Stimulated activated CD8-positive, alpha-beta memory T cell treated with anti-CD3 and anti-CD28 coated beads, Interleukin-2, amount 100 ng/mL, for 48 hours (primary cell): ENCODE measurements around the gene SLC38A1.
"Not testable (repeated sequence)": the region's sequence is repeated elsewhere in the genome, so short reads cannot be mapped to it uniquely, and the experiment has no call there.

Source experiments
- DNase-seq, 2 donors: peaks; one replicate each; pipeline ENCODE4 v3.0.0-alpha.2; 2020; ENCODE audit warnings: low read depth in 2 of 2

SLC38A1 gene

DNA sequence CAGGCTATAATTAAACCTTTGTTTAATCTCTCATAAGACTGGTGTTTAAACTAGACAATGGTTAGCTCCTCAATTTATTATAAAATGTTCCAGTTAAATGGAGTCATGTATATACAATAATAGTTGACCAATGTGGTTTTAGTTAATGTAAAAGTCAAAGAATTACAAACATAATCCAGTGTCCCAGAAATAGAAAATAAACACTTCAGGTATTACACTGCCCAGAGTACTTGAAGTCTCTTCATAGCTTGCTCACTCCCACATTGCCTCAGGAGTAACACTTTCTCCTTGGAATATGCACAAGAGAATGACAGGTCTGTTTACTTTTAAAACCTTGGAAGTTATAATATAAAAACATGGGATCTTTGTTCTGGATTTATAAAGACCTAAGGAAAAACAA is 60.5 kb downstream of the SLC38A1 start:
- DNase-seq = no peak

DNA sequence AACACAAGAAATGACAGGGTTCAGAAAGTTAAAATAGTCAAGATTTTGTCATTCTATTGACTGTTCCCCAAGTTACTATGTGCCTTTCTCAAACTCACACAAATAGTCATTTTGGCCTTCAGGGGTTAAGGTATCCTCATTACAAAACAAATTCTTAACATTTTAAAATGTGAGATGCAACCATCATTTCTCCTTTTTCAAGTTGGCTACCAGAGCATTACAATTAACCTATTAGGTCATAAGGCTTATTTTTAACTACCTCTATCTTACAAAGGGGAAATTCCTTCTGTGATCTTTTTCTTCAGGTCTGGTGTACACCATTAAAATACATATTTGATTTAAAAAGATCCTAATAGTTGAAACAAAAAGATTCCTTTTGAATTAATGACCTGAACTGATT is 61.2 kb downstream of the SLC38A1 start:
- no peak for DNase-seq

DNA sequence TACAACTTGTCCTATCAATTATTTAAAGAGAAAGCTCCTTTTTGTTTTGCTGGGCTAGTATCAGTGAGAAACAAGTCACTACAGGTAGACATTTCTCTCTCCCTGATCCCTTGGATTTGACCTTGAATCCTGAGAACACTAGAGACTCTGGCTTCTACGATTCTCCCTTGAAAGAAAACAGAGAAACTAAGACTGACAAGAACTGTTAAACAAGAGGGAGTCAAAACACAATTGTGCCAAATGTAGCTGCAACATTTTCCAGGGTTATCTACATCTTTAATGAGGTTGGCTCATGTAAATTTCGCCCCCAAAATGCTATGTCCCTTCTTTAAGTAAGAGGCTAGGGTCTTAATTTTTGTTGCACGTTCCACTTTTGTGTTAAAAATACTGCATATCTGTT is 62.4 kb downstream of the SLC38A1 start:
- no peak for DNase-seq

DNA sequence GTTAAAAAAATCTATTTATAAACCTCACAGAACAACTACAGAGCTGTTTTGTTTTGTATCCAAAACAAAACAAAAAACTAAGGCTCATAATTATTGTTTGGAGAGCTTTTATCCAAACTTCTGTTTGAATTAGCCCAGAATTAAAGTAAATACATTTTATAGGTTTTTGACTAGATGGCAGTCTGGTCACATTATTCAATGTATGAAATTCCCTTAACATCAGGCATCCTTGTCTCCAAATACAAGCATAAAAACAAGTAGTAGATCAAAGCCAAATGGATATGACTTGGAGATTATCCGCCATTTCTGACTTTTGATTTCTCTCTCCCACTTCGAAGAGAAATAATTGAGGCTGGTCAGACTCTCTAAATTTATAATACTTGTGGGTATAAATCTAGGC is 63.5 kb downstream of the SLC38A1 start:
- DNase-seq = no peak

DNA sequence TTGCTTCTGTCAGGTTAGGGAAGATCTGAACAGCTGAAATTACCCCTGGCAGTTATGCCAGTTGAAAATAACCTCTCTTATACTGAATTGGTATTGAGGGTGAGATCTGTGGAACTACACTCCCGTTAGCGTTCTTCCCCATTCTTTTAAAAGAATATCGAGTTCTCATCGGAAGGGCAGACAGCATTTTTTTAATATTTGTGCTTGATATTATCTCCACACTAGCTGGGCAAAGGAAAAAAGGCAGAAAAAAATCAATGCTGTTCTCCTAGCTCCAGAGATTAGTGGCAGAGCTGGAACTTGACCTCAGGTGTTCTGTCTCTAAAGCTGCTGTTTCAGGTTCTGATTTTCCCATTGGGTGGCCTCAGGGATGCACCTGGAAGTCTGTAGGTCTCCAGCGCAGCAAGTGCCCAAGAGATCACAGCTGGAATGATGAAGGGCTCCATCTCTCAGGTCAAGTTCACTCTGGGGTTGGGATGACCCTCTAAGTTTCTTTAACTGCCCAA is 67.5 kb downstream of the SLC38A1 start:
- no peak for DNase-seq

DNA sequence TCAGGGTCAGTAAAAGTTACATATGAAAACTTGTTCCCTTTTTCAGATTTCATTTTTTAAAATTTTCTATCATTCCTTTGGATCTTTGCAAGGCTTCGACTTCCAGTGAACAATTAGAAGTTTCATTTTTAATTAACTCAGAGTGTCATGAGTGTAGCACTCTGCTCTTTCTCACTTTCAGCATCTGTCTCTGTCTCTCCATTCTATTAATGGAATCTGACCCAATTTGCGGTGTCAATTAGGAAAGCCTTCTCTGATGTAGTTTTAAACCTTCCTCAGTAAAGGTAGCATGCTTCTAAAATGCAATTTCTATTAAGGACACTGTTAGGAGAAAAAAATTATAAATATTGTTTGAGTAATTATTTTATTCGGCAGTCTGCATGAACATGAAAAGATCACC is 68.3 kb downstream of the SLC38A1 start:
- no peak for DNase-seq

DNA sequence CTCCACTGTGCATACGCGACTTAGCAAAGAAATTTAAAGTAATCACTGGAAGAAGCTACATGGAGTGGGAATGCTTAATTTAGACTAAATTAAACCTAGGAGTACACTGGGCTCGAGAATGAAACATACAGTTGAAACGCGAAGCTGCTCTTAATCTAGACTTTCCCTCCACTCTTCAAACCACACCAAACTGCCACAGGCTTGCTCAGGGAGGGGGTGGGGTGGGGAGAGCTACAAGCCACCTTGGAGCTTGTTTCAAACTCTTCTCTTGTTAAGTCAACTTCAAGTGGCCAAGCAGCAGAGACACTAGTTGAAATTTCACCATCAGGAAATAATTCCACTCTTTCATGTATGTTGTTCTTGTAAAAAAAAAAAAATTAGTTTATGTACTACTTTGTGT is 69.9 kb downstream of the SLC38A1 start:
- DNase-seq = no peak

DNA sequence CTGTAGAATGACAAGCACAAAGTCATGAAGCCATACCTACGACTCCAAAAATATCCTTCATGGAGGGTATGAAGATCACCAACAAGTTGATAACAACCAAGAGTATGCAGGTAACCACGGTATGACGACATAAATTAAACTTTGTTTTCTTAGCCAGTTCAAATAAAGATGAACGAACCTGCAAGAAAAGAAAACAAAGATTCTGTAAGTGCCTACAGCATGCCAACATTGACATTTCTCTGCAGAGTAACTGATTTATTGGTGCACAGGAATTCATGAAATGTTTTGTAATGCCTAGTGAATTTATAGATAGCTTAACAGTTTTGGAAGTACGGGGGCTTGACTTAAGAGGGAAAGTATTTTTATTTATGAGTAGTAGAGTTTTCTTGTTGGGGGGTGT is 71.0 kb downstream of the SLC38A1 start:
- DNase-seq = no peak

DNA sequence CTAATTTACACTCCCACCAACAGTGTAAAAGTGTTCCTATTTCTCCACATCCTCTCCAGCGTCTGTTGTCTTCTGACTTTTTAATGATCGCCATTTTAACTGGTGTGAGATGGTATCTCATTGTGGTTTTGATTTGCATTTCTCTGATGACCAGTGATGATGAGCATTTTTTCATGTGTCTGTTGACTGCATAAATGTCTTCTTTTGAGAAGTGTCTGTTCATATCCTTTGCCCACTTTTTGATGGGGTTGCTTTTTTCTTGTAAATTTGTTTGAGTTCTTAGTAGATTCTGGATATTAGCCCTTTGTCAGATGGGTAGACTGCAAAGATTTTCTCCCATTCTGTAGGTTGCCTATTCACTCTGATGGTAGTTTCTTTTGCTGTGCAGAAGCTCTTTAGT is 78.3 kb downstream of the SLC38A1 start:
- DNase-seq = not testable (repeated sequence)

DNA sequence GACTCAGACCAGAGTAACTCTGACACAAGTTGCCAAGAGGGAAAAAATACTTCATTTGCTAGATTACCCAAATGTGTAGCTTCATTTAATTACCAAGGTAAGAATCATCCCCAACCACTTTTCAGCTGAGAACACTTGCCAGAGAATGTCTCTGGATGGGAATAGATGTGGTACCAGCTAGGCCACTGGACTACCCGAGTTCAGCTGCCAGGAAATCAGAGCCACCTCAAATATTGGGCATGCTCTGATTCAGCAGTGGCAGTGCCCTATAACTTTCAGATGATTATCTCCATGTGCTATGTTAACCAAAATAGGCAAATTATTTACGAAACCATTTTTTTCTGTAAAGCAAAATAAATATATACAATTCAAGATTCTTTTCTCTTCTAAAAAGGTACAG is 80.7 kb downstream of the SLC38A1 start:
- DNase-seq = no peak

DNA sequence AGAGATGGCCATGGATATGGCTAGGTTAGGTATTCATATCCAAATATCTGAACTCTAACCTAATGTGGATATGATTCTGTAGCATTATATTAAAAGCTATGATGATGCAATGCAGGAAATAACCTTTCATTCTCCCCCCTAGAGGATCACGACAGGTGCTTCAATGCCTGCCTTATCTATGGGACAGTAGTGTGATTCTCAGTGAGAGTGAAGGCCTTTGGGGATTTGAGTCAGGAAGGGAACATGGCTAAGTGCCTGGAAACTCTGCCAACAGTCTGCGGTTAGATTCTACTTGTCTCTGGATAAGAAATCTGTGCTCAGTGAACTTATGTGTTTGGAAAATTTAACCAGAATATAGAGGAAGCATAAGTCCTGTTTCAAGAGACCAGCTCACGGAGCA is 81.8 kb downstream of the SLC38A1 start:
- DNase-seq = no peak

DNA sequence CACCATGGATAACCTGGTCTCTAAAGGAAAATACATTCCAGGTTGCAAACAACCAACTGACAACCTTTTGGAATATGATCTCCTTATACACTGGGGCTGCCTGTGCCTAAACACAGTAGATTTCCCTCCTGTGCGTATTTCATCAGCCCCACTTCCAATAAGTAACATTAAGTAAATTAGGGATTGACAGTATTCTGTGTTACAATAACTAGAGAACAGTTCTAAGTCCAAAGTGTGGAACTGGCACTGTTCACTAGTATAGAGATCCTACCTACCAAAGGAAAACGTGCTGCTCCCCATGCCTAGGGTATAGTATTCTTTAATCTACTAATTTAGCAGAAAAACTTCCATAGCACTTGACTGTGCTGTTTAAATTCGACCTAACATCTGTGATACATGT is 82.8 kb downstream of the SLC38A1 start:
- DNase-seq = no peak

DNA sequence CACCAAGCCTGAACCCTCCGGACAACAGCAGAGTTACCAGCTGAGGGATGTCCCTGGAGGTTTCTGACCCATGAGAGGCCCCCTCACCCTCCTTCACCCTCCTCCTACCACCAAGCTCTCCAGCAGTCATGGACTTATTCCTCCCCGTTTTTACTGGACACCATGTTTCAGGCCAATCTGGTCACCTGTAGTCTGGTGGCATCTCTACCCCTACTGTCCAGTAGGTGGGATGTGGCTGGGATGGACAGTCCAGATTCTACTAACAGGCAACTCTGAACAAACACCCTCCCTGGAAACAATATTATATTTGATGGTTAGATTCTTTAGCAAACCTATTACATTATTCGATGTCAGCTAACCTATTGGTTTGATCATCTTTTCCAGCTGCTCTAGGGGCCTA is 83.2 kb downstream of the SLC38A1 start:
- DNase-seq = no peak

DNA sequence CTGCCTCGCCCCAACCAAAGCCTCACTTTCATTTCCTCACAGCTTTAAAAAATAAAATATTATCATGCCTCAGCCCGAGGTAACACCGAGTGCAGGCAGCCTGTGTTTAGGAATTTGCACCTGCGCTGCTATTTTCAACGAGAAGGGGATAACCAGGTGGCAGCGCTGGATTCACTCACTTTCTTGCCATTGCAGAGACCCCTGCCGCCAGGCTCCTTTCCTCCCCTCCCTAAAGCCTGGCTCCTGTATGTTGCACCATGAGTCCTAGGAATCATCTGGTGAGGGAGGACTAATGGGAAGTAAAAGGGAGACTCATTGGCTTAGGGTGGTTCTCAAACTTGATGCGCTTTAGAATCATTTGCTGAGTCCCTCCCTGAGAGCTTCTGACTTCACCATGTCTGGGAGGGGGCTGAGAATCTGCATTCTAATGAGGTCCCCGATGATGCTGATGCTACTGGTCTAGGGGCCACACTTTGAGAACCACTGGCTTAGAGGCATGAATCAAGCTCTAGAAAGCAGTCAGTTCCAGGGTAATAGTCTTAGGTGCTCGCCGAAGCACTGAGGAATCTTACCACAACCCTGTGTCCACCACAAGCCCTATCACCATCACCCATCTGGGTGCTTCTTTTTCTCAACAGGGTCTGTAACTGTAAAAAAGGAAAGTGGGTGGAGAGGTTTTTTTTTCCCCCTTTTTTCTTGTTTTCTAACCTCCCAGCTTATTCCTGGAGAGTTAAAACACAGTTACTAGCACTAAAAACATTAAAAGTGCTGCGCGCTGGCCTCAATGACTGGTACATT is 83.8 kb downstream of the SLC38A1 start:
- no peak for DNase-seq

DNA sequence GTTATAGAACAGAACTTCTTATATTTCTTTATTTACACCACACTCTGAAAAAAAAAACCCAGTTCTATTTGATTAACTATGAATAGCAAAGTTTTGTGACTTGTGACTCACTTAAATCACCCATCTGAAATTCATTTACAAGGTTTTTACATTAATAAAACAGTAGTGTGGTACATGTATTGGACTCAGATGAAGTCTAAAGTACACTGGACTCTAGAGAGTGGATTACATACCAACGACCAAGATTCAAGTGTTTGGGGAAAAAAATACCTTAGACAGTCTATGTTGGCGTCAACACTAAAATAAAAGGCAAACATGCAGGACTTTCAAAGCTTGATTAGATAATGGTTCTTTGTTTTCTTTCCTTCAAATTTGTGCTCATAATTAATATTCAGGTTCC is 85.7 kb downstream of the SLC38A1 start:
- no peak for DNase-seq

DNA sequence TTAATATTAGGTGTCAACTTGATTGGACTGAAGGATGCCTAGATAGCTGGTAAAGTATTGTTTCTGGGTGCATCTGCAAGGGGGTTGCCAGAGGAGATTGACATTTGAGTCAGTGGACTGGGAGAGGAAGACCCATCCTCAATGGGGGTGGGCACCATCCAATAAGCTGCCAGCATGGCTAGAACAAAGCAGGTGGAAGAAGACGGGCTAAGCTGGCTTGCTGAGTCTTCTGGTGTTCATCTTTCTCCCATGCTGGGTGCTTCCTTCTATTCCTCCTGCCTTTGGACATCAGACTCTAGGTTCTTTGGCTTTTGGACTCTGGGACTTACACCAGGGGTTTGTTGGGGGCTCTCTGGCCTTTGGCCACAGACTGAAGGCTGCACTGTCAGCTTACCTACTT is 87.4 kb downstream of the SLC38A1 start:
- no peak for DNase-seq

DNA sequence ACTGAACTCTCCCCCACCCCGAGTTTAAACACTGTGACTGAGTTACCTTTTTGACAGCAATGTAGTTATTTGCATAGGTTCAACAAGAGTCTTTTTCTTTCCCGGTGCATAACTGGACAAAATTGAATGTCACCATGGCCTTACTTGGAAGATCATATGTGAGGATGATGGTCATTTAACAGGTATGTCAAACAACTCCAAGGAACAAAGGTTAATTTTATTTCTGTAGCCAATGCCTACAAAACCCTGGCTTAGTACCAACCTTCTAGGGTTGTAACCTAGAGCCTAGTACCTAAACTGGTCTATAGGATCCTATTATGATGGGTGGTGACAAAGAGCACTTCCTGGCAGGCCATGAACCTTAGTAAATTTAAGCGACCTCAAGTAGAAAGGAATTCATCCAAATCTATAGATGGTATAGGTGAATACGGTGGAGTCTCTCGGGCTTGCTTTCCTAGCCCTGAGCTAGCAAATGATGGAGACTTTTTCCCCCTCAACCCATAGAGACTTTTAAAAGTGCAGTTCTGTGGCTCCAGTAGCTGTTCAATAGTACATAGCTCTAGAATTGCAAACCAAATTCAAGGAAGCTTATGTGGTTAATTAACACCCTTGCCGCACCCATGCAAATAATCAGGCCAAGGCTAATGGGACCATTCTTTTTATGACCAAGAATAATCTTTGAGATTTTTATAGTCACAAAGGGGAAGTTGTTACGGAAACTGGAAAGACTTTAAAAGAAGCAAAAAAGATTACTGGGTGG is 89.0 kb downstream of the SLC38A1 start:
- DNase-seq = no peak

DNA sequence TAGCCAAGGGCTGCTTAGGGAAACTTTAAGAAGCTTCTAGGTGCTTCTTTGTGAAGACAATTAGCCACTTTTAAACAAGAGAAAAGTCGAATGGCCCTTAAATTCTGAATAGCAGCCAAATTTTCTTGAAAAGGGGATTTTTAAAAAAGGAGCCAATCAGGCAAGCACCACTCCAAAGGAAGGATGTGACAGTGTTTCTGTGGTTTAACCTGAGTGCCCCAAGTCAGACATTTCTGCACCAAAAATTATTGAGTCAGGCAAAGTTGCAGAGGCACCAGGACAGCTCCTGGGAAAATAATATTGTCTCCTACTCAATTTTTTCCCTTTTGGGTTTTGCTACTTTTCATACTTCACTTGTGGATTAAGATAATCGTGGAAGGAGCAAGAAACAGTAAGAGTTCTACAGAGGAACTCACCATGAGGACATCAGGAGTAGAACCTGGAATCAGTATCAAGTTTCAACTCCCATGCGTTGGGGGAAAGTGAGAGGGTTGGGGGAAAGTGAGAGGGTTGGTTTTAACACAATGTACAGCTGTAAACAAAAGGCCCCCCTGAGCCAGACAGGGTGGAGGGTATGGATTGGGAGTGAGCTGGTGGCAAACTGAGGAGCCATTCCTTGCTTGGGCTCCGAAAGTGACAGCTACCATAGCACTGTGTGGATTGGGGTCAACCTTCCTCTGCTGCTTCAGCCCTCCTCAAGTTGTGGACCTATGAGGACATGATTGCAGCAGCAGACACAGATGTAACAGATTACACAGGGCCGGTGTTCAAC is 90.8 kb downstream of the SLC38A1 start:
- no peak for DNase-seq

DNA sequence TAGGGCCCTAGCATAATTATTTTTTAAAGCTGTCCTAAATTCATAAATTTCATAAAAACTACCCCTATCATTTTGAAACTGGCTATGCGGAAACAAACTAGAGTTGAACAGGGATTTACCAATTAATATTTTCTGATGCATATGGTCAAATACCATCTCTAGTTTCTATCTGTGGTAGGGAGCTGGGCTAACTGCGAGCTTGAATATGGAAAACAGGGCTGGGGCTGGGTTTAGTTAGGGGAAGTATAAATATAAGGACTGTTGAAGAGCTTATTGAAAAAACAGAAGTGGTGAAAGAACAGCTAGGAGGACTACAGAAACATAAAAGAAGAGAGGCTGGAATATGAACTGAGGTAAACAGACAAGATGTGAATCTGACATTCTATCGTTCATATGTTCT is 91.8 kb downstream of the SLC38A1 start:
- DNase-seq = no peak

DNA sequence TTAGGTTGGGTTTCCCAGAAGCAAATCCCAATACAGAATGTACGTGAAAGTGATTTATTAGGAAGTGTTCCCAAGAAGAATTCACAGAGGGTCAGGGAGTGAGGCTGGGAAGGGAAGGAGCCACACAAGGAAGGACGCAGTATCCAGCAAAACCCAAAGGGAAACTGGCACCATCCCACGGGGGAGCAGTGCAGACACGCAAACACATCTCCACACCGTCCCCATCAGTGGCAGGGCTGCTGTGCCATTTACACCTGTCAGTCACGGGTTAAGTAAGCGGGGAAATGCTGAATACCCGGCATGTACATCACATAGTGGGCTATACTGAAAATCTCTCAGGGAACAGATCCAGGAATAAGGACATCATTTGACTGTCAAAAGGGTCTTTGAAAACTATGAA is 93.9 kb downstream of the SLC38A1 start:
- no peak for DNase-seq

DNA sequence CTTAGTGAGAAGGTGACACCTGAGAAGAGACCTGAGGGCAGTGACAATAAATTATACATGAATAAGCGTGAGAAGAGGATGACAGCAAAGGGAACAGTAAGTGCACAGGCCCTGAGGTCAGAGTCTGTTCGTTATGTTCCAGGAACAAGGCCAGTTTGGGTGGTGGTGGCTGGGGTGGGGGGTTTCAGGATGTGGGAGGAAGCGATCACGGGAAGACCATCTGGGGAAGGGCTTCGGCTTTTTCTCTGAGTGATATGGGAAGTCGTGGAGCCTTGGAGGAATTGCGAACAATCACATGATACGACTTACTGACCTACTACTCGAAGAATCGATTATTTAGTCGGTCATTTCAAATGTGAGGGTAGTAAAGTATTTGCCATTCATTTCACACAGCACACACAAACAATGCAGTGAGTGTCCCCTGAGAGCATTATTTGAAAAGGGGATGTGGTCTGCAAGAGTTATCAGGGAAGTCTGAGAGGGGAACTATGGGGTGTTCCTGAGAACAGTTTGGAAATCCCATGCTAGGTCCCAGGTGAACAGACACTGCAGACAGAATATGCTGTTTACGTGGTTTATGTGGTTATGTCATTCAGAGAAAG is 94.7 kb downstream of the SLC38A1 start:
- DNase-seq = no peak

DNA sequence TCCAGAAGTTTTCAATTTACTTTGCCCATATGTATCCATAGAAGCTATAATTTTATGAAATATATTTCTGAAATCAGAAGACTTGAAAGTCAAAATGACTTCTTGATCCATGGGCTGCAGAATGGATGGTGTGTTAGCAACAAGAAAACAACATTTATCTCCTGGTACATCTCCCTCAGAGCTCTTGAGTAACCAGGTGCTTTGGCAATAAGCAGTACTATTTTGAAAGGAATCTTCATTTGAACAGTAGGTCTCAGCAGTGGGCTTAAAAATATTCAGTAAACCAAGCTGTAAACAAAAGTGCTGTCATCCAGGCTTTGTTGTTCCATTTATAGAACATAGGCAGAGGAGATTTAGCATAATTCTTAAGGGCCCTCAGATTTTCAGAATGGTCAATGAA is 100.4 kb downstream of the SLC38A1 start:
- DNase-seq = no peak
